IPS DF 6.9 (cell line): ENCODE data around the gene ARL15.

Experiments
- DNase-seq: peaks from one replicate; pipeline ENCODE4 v3.0.0-alpha.2; 2013; ENCODE audit warnings: low read depth, low spot score
- H3K27ac ChIP-seq: one replicate; pipeline ENCODE4 v1.5.1; 2013; ENCODE audit warnings: low read length, control low read depth
- H3K27me3 ChIP-seq: 2 replicates; pipeline ENCODE4 v1.6.1; 2013; ENCODE audit warnings: mild to moderate bottlenecking, low read length; ENCODE audit not compliant: control insufficient read depth, insufficient read depth
- H3K36me3 ChIP-seq: 2 replicates; pipeline ENCODE4 v1.6.1; 2013; ENCODE audit warnings: low read length; ENCODE audit not compliant: control insufficient read depth, insufficient read depth
- H3K4me1 ChIP-seq: 2 replicates; pipeline ENCODE4 v1.6.1; 2013; ENCODE audit warnings: low read length; ENCODE audit not compliant: control insufficient read depth, insufficient read depth
- H3K4me3 ChIP-seq: 2 replicates; pipeline ENCODE4 v1.5.1; 2013; ENCODE audit warnings: mild to moderate bottlenecking, low read length
- H3K9me3 ChIP-seq: 2 replicates; pipeline ENCODE4 v1.6.1; 2013; ENCODE audit warnings: low read length, inconsistent platforms; ENCODE audit not compliant: control insufficient read depth, insufficient read depth
- WGBS: extraction: QIAGEN DNeasy Blood & Tissue Kit; methylation state at CpG from one replicate; pipeline ENCODE4 v1.1.7; 2013; ENCODE audit warnings: mixed read lengths, missing lambda C conversion rate; ENCODE audit not compliant: insufficient read length, insufficient coverage; 5-methylcytosine and 5-hydroxymethylcytosine counted together

The ARL15 gene

DNA sequence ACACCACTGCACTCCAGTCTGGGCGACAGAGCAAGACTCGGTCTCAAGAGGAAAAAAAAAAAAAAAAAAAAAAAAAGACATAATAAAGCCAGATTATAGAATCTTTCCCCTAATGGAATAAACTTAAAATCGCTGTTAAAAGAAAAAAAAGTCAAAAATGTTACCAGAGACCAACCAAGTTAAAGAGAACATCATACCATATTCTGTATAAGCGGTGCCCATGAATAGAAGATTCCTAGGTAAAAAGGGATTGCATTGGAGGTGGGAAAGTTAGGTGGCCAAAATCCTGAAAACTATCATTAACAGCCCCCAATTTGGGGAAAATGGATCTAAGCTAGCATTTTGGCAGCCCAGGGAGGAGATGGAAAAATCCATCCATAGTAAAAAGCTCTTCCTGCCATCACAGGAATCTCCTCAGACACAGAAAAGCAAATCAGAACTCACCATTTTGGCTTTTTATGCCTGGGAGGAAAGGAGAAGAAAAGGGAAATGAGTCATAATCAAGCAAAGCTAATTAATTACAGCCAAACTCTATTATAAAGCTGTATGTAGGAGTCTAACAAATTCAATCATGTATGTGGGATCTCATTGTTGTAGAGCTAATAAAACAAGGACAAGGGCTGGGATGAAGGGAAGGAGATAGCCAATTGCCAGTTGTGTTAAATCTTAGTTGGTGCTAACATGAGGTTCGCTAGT is 363.8 kb downstream of the ARL15 start:
- no peaks in the 10 kb centered on the region for H3K27me3 ChIP-seq
- no peak overlapping the region for H3K27ac ChIP-seq
- no peaks in the 10 kb centered on the region; the same call in 1 of the 2 replicates for H3K36me3 ChIP-seq
- 0 out of 2 replicates have a peak, but pooled peaks cover 1% of the 10 kb centered on the region for H3K4me1 ChIP-seq
- DNase-seq: no peak
- no CpG with 5 or more reads among the region's 5 CpGs for WGBS
- H3K9me3 ChIP-seq: no peaks in the 10 kb centered on the region
- no peak overlapping the region for H3K4me3 ChIP-seq

DNA sequence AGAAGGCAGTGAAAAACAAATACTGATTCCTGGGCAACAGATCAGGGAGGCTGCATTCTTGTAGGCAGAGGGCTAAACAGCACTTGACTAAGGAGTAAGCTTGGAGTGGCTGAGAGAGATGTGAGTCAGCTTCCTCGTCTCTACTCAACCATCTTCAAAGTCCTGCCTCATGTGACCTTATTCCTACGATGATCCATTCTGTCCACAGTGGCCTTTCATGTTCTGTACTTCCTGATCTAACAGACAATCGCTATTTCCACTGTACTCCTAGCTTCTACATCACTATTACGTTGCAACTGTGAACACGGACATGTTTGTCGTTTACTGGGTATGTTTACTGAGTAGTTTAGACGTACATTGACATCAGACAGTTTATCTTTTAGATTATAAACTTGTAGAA is 365.4 kb downstream of the ARL15 start:
- no peak overlapping the region for H3K27ac ChIP-seq
- DNase-seq: no peak
- H3K4me3 ChIP-seq: no peak overlapping the region
- 0 out of 2 replicates have a peak, but pooled peaks cover 1% of the 10 kb centered on the region for H3K4me1 ChIP-seq
- whole genome bisulfite sequencing: no CpG with 5 or more reads among the region's 7 CpGs
- H3K27me3 ChIP-seq: no peaks in the 10 kb centered on the region
- H3K36me3 ChIP-seq: no peaks in the 10 kb centered on the region; the same call in 1 of the 2 replicates
- H3K9me3 ChIP-seq: no peaks in the 10 kb centered on the region

DNA sequence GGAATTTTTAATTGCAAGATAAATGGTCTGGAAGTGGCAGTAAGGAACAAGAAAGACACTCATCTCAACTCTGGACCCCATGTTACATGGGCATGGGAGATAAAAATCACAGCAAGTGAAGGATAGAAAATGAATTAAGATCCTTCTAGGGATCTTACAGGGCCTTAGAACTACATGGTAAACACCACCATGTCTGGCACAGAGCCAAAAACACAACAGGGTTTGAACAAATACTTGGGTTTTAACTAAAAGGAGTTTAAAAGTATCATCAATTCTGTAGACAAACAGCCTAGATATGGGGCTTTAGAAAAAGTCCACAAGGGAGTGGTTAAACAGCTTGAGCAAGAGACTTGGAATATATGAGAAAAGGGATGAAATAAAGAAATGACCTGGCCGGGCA is 366.4 kb downstream of the ARL15 start:
- Histone ChIP-seq H3K4me3 (no peak overlapping the region), H3K27ac (no peak overlapping the region), H3K27me3 (no peaks in the 10 kb centered on the region), H3K4me1 (0 out of 2 replicates have a peak, but pooled peaks cover 1% of the 10 kb centered on the region), H3K36me3 (no peaks in the 10 kb centered on the region; the same call in 1 of the 2 replicates), H3K9me3 (no peaks in the 10 kb centered on the region)
- no CpG with 5 or more reads among the region's 1 CpG for WGBS
- DNase-seq: no peak

DNA sequence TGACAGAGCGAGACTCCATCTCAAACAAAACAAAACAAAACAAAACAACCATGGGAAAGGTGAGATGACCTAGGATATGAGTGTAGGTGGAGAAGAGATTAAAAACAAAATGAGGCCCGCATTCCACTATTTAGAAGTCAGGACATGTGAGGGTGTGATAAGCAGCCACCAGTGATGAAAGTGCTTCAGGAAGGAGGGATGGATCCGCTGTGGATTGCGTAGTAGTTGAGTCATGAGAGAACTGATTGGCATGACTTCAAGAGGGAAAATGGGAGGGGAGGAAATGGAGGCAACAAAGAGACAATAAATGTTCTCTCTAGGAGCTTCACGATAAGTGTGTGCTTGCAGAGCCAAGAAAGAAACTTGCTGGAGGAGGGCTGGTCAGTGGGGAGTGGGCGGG is 367.6 kb downstream of the ARL15 start:
- Histone ChIP-seq H3K36me3 (no peaks in the 10 kb centered on the region; the same call in 1 of the 2 replicates), H3K4me3 (no peak overlapping the region), H3K27ac (no peak overlapping the region), H3K9me3 (no peaks in the 10 kb centered on the region), H3K27me3 (no peaks in the 10 kb centered on the region), H3K4me1 (0 out of 2 replicates have a peak, but pooled peaks cover 1% of the 10 kb centered on the region)
- no peak for DNase-seq
- WGBS: no CpG with 5 or more reads among the region's 6 CpGs

DNA sequence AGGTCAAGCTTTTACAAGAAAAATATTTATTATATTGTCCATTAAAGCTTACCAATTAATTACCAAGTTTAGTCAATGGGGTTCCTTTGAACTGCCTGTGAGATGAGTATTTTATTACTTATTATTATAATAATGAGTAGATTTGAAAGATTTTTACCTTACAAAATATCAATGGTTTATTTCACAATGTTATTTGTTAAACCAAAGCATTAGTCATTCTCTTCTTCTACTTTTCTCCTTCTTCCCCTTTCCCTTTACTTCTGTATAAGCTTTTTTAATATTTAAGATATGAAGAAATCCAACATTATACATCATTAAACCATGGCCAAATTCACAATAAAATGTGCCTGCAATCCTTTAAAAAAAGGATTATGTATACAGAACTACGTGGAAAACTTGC is 369.5 kb downstream of the ARL15 start:
- no peaks in the 10 kb centered on the region; the same call in 1 of the 2 replicates for H3K36me3 ChIP-seq
- no peak overlapping the region for H3K27ac ChIP-seq
- no peaks in the 10 kb centered on the region for H3K9me3 ChIP-seq
- H3K4me3 ChIP-seq: no peak overlapping the region
- 0 out of 2 replicates have a peak, but pooled peaks cover 1% of the 10 kb centered on the region for H3K4me1 ChIP-seq
- no CpG with 5 or more reads among the region's 1 CpG for WGBS
- H3K27me3 ChIP-seq: no peaks in the 10 kb centered on the region
- no peak for DNase-seq

DNA sequence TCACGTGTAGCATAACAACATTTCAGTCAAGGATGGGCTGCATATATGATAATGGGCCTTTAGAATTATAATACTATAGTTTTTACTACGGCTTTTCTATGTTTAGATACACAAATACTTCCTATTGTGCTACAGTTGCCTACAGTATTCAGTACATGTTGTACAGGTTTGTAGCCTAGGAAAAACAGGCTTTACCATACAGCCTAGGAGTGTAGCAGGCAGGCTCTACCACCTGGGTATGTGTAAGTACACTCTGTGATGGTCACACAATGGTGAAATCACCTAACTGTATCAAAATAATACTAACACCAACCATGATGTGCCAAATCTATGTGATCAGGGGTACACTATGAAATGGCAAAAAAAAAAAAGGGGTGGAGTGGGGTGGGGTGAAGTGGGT is 372.9 kb downstream of the ARL15 start:
- Histone ChIP-seq H3K4me3 (no peak overlapping the region), H3K4me1 (no peaks in the 10 kb centered on the region), H3K27me3 (no peaks in the 10 kb centered on the region), H3K27ac (no peak overlapping the region), H3K9me3 (no peaks in the 10 kb centered on the region), H3K36me3 (no peaks in the 10 kb centered on the region)
- WGBS: no CpG with 5 or more reads among the region's 2 CpGs
- DNase-seq: no peak

DNA sequence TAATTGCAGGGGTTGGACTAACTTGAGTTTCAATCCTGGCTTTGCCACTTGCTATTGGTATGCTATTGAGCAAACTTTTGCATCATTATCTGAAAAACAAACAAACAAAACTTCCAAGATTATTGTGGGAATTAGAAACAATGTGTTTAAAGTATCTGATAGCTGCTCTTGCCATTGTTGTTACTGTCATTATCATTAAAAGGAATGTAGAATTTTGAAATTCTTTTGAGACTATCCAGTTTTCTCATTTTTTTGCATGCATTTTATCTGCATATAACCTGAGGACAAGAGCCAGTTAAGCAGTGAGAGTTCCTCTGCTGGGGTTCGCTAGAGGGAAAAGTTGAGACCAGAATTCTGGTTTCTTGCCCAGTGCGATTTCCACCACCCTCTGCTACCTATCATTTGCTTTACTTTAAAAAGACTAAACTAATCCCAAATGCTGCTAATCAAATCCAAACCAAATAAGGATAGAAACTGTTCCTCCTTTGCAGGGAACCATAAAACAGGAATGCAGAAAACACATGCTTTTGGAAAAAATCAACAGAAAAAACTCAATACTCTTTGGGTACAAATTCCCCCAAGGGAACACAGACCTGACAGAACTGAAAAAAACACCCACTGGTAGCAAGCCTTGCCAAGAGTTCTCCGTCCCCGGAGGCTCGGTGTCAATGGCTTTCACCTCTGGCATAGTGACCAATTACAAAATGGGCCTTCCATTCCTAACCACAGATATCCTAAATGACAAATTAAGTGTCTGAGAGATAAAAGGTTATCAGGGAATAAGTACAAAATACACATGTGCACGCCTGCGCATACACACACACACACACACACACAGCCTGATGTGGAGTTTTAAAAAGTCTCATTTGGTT is 373.7 kb downstream of the ARL15 start:
- Histone ChIP-seq H3K9me3 (no peaks in the 10 kb centered on the region), H3K4me3 (no peak overlapping the region), H3K27ac (no peak overlapping the region), H3K36me3 (no peaks in the 10 kb centered on the region), H3K4me1 (no peaks in the 10 kb centered on the region), H3K27me3 (no peaks in the 10 kb centered on the region)
- no CpG with 5 or more reads among the region's 7 CpGs for WGBS
- DNase-seq: no peak

DNA sequence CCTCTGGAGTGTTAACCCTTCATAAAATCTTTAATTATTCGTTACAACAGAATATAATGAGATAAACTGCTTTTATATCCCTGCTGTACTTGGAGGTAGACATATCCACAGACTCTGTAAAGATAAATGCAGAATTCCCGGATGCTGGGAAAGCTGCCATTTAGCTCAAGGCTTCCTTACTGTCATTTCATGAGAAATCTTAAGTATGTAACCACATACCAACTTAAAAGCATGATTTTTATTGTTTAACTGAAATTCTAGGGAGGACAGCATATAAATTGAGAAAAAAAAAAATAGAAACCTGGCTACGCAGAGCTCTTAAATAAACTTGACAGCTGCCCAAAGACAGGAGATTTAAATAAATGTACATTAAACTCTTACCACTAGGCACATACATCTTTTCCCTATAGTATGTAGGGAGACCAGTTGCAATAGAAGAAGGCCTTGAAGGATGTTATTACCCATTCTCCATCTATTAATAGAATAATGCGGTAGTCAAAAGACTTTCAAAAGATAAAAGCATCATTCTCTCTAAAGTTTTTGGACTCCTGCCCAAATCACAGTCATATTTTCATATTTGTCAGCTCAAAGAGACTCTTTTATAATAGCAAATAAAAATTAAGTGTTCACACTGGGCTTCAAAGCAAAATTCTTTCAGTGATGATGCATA is 376.1 kb downstream of the ARL15 start:
- Histone ChIP-seq H3K4me1 (no peaks in the 10 kb centered on the region), H3K9me3 (no peaks in the 10 kb centered on the region), H3K4me3 (no peak overlapping the region), H3K36me3 (no peaks in the 10 kb centered on the region), H3K27me3 (no peaks in the 10 kb centered on the region), H3K27ac (no peak overlapping the region)
- no CpG with 5 or more reads among the region's 4 CpGs for WGBS
- DNase-seq: no peak

DNA sequence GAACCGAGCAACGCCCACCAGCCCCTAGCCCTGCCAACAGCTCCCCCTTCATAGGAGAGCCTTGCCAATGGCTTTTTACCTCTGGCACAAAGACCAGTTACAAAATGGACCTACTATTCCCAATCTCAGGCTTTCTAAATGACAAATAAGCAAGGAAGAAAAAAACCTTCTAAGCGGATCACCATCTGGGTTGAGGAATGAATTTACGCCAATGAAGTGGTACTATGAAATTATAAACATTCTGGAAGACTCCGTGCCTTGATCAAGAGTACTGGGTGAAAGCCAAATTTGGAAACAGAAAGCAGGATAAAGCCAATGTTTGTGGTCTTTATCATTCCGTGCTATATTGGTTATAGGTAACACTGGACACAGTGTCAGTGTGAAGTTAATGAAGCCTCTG is 378.0 kb downstream of the ARL15 start:
- H3K9me3 ChIP-seq: no peaks in the 10 kb centered on the region
- no peak overlapping the region for H3K4me3 ChIP-seq
- no peaks in the 10 kb centered on the region for H3K27me3 ChIP-seq
- no peak overlapping the region for H3K27ac ChIP-seq
- no peaks in the 10 kb centered on the region for H3K4me1 ChIP-seq
- no CpG with 5 or more reads among the region's 6 CpGs for WGBS
- no peak for DNase-seq
- no peaks in the 10 kb centered on the region for H3K36me3 ChIP-seq

DNA sequence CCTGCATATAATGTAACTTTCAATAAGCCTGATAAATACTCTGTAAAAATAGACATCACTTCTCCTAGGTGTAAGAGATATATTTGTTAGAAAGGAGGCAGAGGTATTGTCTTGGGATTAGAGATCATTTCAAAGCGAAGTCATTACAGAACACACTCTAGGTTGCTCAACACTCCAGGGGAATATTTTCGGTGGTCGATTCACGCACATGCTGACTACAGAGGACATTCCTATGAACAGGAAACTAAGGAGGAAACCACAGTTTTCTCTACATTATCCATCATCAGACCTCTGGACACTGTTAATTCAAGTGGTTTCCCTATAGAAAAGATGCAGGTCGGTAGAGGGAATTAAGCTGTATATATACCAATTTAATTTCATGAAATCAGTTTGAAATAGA is 379.9 kb downstream of the ARL15 start:
- no peaks in the 10 kb centered on the region for H3K27me3 ChIP-seq
- H3K36me3 ChIP-seq: no peaks in the 10 kb centered on the region
- H3K4me3 ChIP-seq: no peak overlapping the region
- no peaks in the 10 kb centered on the region for H3K4me1 ChIP-seq
- no peaks in the 10 kb centered on the region for H3K9me3 ChIP-seq
- no peak overlapping the region for H3K27ac ChIP-seq
- WGBS: no CpG with 5 or more reads among the region's 5 CpGs
- DNase-seq: no peak
